ENCODE results near the gene NTSR1. TPM values are rescaled to one million over a fixed set of nuclear protein-coding genes. Genes with fewer than 3 reads are reported as not detected.

The NTSR1 gene
- total and polyA plus RNA-seq, 4 donors: 0.02 to 3.7 (median 0.76) TPM

GRCh38 chr20:62745279-62745951 lies 36.8 kb downstream of the NTSR1 start:
- peaks cover 0 to 9% (median 0%) of the 10 kb centered on the region in 5 donors for H3K4me1 ChIP-seq (ENCODE audit: control insufficient read depth in 5 of 5, insufficient read depth in 5 of 5, low read length in 5 of 5)
- no peak overlapping the region for H3K4me3 ChIP-seq
- 84 to 86% methylated on average over 11 of the region's 11 CpGs for WGBS, 2 donors
- no peak for ATAC-seq (ENCODE audit: insufficient read depth, low FRiP score)
- H3K27me3 ChIP-seq (ENCODE audit: control insufficient read depth in 3 of 3, insufficient read depth in 3 of 3, low read length in 2 of 3): no peaks in the 10 kb centered on the region
- DNase-seq: no peak
- H3K27ac ChIP-seq (ENCODE audit: low read depth in 1 of 2, low read length in 1 of 2): no peak overlapping the region
- no peaks in the 10 kb centered on the region for H3K36me3 ChIP-seq (ENCODE audit: control insufficient read depth in 4 of 4, insufficient read depth in 4 of 4, low read length in 4 of 4)
- H3K9ac ChIP-seq (ENCODE audit: insufficient read depth in 1 of 2, low read length in 2 of 2): no peak overlapping the region
- no peaks in the 10 kb centered on the region for H3K9me3 ChIP-seq (ENCODE audit: control insufficient read depth in 4 of 4, insufficient read depth in 3 of 4, low read length in 3 of 4)
- no peak for TF ChIP-seq CTCF (IDR thresholded peaks at IDR 0.05; ENCODE audit: control extremely low read depth, extremely low read depth)

- no peak for TF ChIP-seq CTCF (IDR thresholded peaks at IDR 0.05; ENCODE audit: control extremely low read depth, extremely low read depth)
- H3K4me1 ChIP-seq (ENCODE audit: control insufficient read depth in 5 of 5, insufficient read depth in 5 of 5, low read length in 5 of 5): peaks cover 0 to 9% (median 0%) of the 10 kb centered on the region in 5 donors
- H3K9me3 ChIP-seq (ENCODE audit: control insufficient read depth in 4 of 4, insufficient read depth in 3 of 4, low read length in 3 of 4): no peaks in the 10 kb centered on the region
- ATAC-seq (ENCODE audit: insufficient read depth, low FRiP score): no peak
- H3K27me3 ChIP-seq (ENCODE audit: control insufficient read depth in 3 of 3, insufficient read depth in 3 of 3, low read length in 2 of 3): no peaks in the 10 kb centered on the region
- H3K9ac ChIP-seq (ENCODE audit: insufficient read depth in 1 of 2, low read length in 2 of 2): no peak overlapping the region
- H3K4me3 ChIP-seq: no peak overlapping the region
- no peak for DNase-seq
- 91 to 95% methylated on average over 8 to 9 of the region's 9 CpGs for WGBS, 2 donors
- H3K27ac ChIP-seq (ENCODE audit: low read depth in 1 of 2, low read length in 1 of 2): no peak overlapping the region
- no peaks in the 10 kb centered on the region for H3K36me3 ChIP-seq (ENCODE audit: control insufficient read depth in 4 of 4, insufficient read depth in 4 of 4, low read length in 4 of 4)
Observed at GRCh38 chr20:62745952-62746288, 37.3 kb downstream of the NTSR1 start.

GRCh38 chr20:62748311-62748710 lies 39.7 kb downstream of the NTSR1 start:
- no peaks in the 10 kb centered on the region for H3K9me3 ChIP-seq (ENCODE audit: control insufficient read depth in 4 of 4, insufficient read depth in 3 of 4, low read length in 3 of 4)
- TF ChIP-seq CTCF (IDR thresholded peaks at IDR 0.05; ENCODE audit: control extremely low read depth, extremely low read depth): no peak
- no peak overlapping the region for H3K9ac ChIP-seq (ENCODE audit: insufficient read depth in 1 of 2, low read length in 2 of 2)
- ATAC-seq (ENCODE audit: insufficient read depth, low FRiP score) (no peak), DNase-seq (no peak)
- H3K4me1 ChIP-seq (ENCODE audit: control insufficient read depth in 5 of 5, insufficient read depth in 5 of 5, low read length in 5 of 5): peaks cover 0 to 10% (median 0%) of the 10 kb centered on the region in 5 donors
- WGBS, 2 donors: 60 to 81% methylated on average over 2 of the region's 2 CpGs
- H3K36me3 ChIP-seq (ENCODE audit: control insufficient read depth in 4 of 4, insufficient read depth in 4 of 4, low read length in 4 of 4): no peaks in the 10 kb centered on the region
- H3K4me3 ChIP-seq: no peak overlapping the region
- H3K27ac ChIP-seq (ENCODE audit: low read depth in 1 of 2, low read length in 1 of 2): no peak overlapping the region
- no peaks in the 10 kb centered on the region for H3K27me3 ChIP-seq (ENCODE audit: control insufficient read depth in 3 of 3, insufficient read depth in 3 of 3, low read length in 2 of 3)
